Mesendoderm (in vitro differentiated cells): ENCODE results near the gene KRT1.

Experiments
- DNase-seq: peaks from one replicate; pipeline ENCODE4 v3.0.0; 2013
- H2AK5ac ChIP-seq: 2 replicates; pipeline ENCODE4 v1.6.1; 2013; ENCODE audit warnings: low read length, inconsistent platforms
- H2BK120ac ChIP-seq: 2 replicates; pipeline ENCODE4 v1.6.1; 2013; ENCODE audit warnings: low read depth, mild to moderate bottlenecking, low read length, moderate library complexity, mixed read lengths
- H2BK15ac ChIP-seq: replicated peaks from 2 replicates; pipeline ENCODE4 v1.6.1; 2013; ENCODE audit warnings: low read depth, mild to moderate bottlenecking, moderate library complexity
- H2BK5ac ChIP-seq: 2 replicates; pipeline ENCODE4 v1.6.1; 2013; ENCODE audit warnings: low read length, inconsistent platforms
- H3K18ac ChIP-seq: 2 replicates; pipeline ENCODE4 v1.6.1; 2013; ENCODE audit warnings: mild to moderate bottlenecking, low read length, mixed read lengths
- H3K23ac ChIP-seq: one replicate; pipeline ENCODE4 v1.6.1; 2013; ENCODE audit warnings: low read length
- H3K27ac ChIP-seq: 2 replicates; pipeline ENCODE4 v1.5.1; 2013; ENCODE audit warnings: low read depth, mild to moderate bottlenecking, inconsistent platforms, low read length, moderate library complexity
- H3K27me3 ChIP-seq: 2 replicates; pipeline ENCODE4 v1.6.1; 2013; ENCODE audit warnings: low read length, control low read depth, mild to moderate bottlenecking, inconsistent platforms; ENCODE audit not compliant: insufficient read depth, poor library complexity
- H3K36me3 ChIP-seq: 2 replicates; pipeline ENCODE4 v1.6.1; 2013; ENCODE audit warnings: low read length, inconsistent platforms; ENCODE audit not compliant: control insufficient read depth, insufficient read depth
- H3K4ac ChIP-seq: one replicate; pipeline ENCODE4 v1.6.1; 2013; ENCODE audit warnings: low read depth, mild to moderate bottlenecking, low read length, moderate library complexity
- H3K4me1 ChIP-seq: 2 replicates; pipeline ENCODE4 v1.6.1; 2013; ENCODE audit warnings: low read depth, low read length, inconsistent platforms; ENCODE audit not compliant: control insufficient read depth
- H3K4me2 ChIP-seq: 2 replicates; pipeline ENCODE4 v1.6.1; 2013; ENCODE audit warnings: low read length
- H3K4me3 ChIP-seq: 2 replicates; pipeline ENCODE4 v1.5.1; 2013; ENCODE audit warnings: mild to moderate bottlenecking, low read length
- H3K56ac ChIP-seq: one replicate; pipeline ENCODE4 v1.6.1; 2013; ENCODE audit warnings: low read length
- H3K79me1 ChIP-seq: 2 replicates; pipeline ENCODE4 v1.6.1; 2013; ENCODE audit warnings: low read length, inconsistent platforms
- H3K79me2 ChIP-seq: 2 replicates; pipeline ENCODE4 v1.6.1; 2013; ENCODE audit warnings: mild to moderate bottlenecking, low read length; ENCODE audit not compliant: control insufficient read depth, insufficient read depth
- H3K9ac ChIP-seq: 2 replicates; pipeline ENCODE4 v1.6.1; 2013; ENCODE audit warnings: low read length, inconsistent platforms
- H4K5ac ChIP-seq: one replicate; pipeline ENCODE4 v1.6.1; 2013; ENCODE audit warnings: low read length
- H4K8ac ChIP-seq: one replicate; pipeline ENCODE4 v1.6.1; 2013; ENCODE audit warnings: low read depth, mild to moderate bottlenecking, control low read depth, low read length, moderate library complexity
- WGBS: extraction: QIAGEN DNeasy Blood & Tissue Kit; methylation state at CpG from one replicate; pipeline ENCODE4 v1.1.7; 2013; ENCODE audit warnings: low lambda C conversion rate, missing lambda C conversion rate; ENCODE audit not compliant: insufficient coverage; ENCODE audit errors: extremely low coverage; 5-methylcytosine and 5-hydroxymethylcytosine counted together

The KRT1 gene

DNA sequence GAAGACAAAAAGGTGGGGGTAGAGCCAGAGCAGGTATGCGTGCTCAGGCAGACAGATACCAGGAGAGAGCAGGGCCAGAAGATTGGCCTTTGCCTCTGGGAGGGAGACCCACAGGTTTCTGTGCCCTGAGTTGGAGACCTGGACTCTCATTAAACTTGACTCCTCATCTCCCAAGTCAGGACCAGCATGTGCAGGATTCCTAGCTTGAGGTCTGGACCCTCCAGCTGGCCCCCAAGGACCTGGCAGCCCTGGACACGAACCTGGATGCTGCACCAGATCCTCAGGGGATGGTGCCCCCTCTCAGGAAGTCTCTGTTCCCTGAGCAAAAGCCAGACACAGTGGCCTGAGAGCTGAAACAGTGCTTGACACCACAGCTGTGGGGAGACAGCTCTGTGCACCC is 51.4 kb downstream of the KRT1 start:
- Histone ChIP-seq H3K9ac (no peak overlapping the region), H3K27me3 (no peaks in the 10 kb centered on the region), H3K36me3 (no peaks in the 10 kb centered on the region), H3K4me1 (no peaks in the 10 kb centered on the region), H3K79me1 (no peaks in the 10 kb centered on the region), H4K5ac (no peak overlapping the region), H3K79me2 (no peaks in the 10 kb centered on the region), H3K56ac (no peak overlapping the region), H2BK15ac (no peak overlapping the region), H2BK120ac (no peak overlapping the region), H3K23ac (no peak overlapping the region), H3K4me2 (no peak overlapping the region), H2BK5ac (no peak overlapping the region), H3K18ac (no peak overlapping the region), H2AK5ac (no peak overlapping the region), H3K27ac (no peak overlapping the region), H3K4me3 (no peak overlapping the region), H3K4ac (no peak overlapping the region), H4K8ac (no peak overlapping the region)
- WGBS = no CpG with 5 or more reads among the region's 2 CpGs
- DNase-seq = no peak

DNA sequence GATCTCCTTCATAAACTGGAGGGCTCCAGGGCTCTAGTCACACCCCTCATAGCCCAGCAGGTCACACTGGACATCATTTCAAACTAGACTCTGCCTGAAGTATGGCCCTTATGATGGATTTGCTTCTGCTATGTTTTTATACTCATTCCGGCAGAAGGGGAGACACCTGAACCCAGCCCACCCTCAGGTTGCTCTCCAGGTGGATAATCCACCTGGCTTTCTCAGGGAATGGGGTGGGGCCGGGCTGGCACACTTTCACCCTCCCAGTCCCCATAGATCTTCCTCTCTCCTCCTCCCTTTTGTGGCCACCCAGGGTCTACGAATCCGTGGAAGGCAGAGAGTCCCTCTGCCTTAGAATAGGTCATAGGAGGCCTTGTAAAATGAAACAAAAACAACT is 52.1 kb downstream of the KRT1 start:
- Histone ChIP-seq H2BK15ac (no peak overlapping the region), H2BK120ac (no peak overlapping the region), H3K23ac (no peak overlapping the region), H3K79me2 (no peaks in the 10 kb centered on the region), H3K4me1 (no peaks in the 10 kb centered on the region), H2AK5ac (no peak overlapping the region), H3K27me3 (no peaks in the 10 kb centered on the region), H3K79me1 (no peaks in the 10 kb centered on the region), H3K18ac (no peak overlapping the region), H4K8ac (no peak overlapping the region), H4K5ac (no peak overlapping the region), H3K4ac (no peak overlapping the region), H3K36me3 (no peaks in the 10 kb centered on the region), H3K56ac (no peak overlapping the region), H3K4me3 (no peak overlapping the region), H3K4me2 (no peak overlapping the region), H3K9ac (no peak overlapping the region), H3K27ac (no peak overlapping the region), H2BK5ac (no peak overlapping the region)
- DNase-seq = no peak
- WGBS = no CpG with 5 or more reads among the region's 4 CpGs

DNA sequence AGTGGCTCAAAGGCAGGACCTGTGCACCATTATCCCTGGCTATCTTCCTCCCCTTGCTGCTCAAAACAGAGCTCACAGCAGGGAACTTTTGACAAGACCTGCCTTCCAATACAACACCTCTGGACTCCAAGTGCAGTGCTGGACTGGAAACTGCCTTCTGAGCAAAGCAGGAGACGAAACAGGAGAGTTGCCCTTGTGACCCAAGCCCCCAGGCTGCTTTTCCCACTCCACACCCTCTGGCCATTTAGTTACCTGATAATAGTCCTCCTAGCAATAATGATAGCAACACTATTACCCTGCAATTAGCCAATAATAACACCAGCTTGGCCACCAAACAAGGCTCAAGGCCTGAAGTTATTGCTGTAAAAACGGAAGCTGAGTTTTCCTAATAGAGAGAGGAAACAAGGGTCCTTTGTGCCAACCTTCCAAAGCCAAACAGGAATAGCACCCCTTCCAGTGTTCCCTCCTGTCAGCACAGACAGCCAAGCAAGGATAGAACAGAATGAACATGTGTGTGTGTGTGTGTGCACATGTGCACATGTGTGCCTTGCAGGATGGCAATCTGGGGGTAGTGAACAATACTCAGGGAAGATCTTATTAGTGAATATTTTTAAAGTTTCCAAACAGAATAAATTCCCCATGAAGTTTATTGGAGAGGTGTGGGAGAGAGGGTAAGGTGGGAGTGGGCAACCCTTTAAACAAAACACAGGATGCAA is 52.7 kb downstream of the KRT1 start:
- H3K4ac ChIP-seq = no peak overlapping the region
- H3K79me1 ChIP-seq = no peaks in the 10 kb centered on the region
- no peaks in the 10 kb centered on the region for H3K36me3 ChIP-seq
- H3K79me2 ChIP-seq = no peaks in the 10 kb centered on the region
- WGBS = no CpG with 5 or more reads among the region's 2 CpGs
- H3K4me2 ChIP-seq = no peak overlapping the region
- no peaks in the 10 kb centered on the region for H3K27me3 ChIP-seq
- no peak overlapping the region for H2AK5ac ChIP-seq
- H4K8ac ChIP-seq = no peak overlapping the region
- no peak overlapping the region for H2BK15ac ChIP-seq
- H4K5ac ChIP-seq = no peak overlapping the region
- no peak overlapping the region for H2BK5ac ChIP-seq
- no peak overlapping the region for H3K4me3 ChIP-seq
- no peak overlapping the region for H3K23ac ChIP-seq
- H2BK120ac ChIP-seq = no peak overlapping the region
- H3K56ac ChIP-seq = no peak overlapping the region
- DNase-seq = no peak
- no peak overlapping the region for H3K18ac ChIP-seq
- no peak overlapping the region for H3K27ac ChIP-seq
- H3K4me1 ChIP-seq = no peaks in the 10 kb centered on the region
- H3K9ac ChIP-seq = no peak overlapping the region
